HG02610 (cell line): ENCODE results near the gene EIF2A.
"Not testable (repeated sequence)": the region's sequence is repeated elsewhere in the genome, so short reads cannot be mapped to it uniquely, and the experiment has no call there.

Experiments used
- ATAC-seq: cut with Tn5 transposase; IDR thresholded peaks from one replicate; pipeline ENCODE4 v1.9.1; 2021; ENCODE audit warnings: mild to moderate bottlenecking, moderate library complexity; ENCODE audit not compliant: unreplicated experiment

Gene EIF2A

DNA sequence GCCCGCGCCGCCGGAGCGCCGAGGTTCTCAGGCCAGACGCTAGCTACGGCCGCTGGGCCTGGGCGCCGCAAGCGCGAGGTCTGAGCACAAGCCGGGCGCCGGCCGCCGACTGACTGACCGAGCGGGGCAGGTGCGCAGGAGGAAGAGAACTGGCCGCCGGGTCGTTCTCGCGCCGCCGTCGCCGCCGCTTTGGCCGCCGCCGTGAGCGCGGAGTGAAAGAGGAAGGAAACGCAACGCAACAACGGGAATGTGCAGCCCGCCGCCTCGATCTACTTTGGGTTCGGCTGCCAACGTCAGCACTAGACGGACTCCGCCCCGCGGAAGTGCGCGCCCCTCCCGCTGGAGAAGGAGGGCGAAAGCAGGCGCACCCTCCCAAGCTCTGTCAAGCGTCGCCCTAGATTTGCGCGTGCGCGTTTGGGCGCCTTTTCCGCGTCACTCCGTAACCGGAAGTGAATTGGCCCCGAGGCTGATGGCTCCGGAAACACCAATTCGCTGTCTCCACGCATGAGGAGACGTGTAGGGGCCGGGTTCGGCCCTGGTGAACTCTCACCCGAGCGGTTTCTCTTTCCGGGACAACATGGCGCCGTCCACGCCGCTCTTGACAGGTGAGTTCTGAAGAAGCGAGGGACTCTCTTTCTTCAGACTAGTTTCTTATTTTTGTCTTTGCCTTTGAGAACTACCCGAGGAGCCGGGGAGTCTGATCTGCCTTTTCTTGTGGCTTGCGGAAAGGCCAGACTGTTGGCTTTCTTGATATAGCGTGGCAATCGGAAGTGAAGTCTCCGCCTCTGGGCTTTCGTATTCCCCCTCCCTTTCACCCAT is at the start of gene EIF2A, which contains the start of gene SERP1:
Gene EIF2A (plus strand): TSS at position 562 of the 819 bp plus-strand sequence. CDS start 16 bp downstream, at position 578.
Gene SERP1 (minus strand): TSS at position 271 of the 819 bp plus-strand sequence. CDS start 361 bp downstream, outside the sequence.
- ATAC-seq = peak; percentile 92

DNA sequence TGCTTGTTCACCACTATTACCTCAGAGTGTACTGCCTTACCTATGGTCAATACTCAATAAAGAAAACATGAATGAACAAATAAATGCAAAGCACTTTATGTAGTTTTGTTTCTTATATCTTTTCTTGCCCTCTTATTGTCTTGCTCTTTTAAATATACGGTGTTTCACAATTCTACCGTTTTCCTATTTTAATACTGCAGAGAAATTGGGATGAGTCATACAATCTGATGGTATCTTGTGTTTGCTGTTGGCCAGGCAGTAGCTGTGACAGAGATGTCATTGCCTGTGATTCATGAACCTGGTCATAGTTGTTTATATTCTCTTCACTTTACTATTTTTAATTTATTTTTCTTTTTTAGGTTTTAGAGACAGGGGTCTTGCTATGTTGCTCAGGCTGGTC is 48.6 kb upstream of the EIF2A start:
- no peak for ATAC-seq

DNA sequence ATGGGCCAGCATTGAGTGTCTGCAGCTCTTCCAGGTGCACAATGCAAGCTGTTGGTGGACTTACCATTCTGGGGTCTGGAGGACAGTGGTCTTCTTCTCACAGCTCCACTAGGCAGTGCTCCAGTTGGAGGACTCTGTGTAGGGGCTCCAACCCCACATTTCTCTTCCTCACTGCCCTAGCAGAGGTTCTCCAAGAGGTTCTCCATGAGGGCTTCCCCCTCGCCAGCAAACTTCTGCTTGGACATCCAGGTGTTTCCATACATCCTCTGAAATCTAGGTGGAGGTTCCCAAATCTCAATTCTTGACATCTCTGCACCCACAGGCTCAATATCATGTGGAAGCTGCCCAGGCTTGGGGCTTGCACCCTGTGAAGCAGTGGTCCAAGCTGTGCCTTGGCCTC is 45.6 kb upstream of the EIF2A start:
- ATAC-seq = not testable (repeated sequence)

DNA sequence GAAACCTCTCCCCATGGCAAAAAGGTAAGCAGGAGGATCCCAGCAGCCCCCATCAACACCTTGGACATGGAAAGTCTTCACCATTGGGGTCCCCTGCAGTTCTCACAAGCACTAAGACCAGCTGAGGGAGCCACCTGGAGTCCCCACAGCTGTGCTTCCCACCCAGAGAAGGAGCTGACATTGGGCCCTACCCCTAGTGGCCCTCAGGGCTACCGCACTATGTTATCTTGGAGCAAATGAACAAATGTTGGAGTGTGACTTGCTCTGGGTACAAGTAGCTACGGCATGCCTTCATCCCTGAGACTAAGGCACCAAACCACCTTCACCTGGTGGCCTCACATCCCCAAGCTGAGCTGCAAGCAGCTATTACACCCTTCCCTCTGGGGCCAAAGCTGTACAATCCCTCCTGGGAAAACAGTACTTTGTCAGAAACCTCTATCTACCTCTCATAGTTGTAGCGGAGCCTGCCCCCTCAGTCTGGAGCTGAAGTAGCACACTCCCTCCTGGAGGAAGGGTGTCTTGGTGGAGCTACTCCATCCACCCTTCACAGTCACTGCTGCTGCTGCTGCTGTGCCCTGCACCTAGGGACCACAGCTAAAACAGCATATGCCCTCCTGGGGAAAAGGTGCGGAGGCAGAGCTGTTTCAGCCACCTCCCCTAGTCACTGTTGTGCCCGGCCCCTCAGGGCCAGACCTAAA is 43.0 kb upstream of the EIF2A start:
- ATAC-seq = no peak

DNA sequence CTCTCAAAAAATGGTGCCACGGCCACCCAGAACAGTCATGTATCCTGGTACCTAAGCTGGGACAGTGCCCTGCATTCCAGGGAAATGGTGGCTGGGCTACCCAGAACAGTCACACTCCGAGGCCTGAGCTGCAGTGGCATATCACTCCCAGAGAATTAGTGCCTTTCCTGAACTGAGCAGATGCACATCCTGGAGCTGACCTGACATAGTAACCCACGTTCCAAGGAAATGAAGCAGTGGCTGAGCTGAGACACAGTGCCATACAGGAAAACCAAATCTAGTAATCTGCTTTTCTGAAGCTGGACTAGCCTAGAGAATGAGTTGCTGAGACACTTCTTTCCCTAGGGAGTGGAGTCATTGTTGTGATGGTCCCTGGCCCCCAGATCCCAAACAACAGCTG is 42.1 kb upstream of the EIF2A start:
- ATAC-seq = no peak

DNA sequence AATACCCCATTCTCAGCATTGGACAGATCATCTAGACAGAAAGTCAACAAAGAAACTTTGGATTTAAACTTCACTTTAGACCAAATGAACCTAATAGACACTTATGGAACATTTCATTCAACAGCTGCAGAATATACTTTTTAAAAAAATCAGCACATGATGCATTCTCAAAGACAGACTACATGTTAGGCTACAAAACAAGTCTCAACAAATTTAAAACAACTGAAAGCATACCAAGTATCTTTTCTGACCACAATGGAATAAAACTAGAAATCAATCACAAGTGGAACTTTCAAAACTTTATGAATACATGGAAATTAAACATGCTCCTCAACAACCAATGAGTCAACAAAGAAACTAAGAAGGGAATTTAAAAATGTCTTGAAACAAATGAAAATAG is 38.2 kb upstream of the EIF2A start:
- ATAC-seq = no peak

DNA sequence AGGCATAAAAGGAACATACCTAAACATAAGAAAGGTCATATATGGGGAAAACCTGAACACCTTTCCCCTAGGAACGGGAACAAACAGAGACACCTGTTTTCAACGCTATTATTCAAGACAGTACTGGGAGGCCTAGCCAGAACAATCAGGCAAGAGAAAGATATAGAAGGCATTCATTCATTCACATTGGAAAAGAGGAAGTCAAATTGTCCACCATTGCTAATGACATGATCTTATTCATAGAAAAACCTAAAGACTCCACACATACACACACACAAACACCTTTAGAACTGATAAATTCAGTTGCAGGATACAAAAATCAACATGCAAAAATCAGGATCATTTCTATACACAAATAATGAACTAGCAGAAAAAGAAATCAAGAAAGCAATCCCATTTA is 36.8 kb upstream of the EIF2A start:
- no peak for ATAC-seq

DNA sequence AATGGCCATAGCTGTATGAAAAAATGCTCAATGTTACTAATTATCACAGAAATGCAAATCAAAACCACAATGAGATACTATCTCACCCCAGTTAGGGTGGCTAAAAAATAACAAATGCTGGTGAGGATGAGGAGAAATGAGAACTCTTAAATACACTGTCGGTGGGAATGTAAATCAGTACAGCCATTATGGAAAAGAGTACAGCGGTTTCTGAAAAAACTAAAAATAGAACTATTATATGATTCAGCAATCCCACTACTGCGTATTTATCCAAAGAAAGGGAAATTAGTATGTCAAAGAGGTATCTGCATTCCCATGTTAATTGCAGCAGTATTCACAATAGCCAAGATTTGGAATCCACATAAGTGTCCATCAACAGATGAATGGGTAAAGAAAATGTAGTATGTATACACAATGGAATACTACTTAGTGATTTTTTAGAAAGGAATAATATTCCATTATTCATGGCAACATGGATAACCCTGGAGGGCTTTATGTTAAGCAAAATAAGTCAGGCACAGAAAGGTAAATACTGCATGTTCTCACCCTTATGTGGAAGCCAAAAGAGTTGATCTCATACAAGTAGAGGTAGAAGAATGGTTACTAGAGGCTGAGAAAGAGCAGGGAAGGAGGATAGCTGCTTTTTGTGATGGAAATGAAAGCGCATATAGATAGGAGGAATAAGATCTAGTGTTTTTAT is 35.3 kb upstream of the EIF2A start:
- ATAC-seq = no peak

DNA sequence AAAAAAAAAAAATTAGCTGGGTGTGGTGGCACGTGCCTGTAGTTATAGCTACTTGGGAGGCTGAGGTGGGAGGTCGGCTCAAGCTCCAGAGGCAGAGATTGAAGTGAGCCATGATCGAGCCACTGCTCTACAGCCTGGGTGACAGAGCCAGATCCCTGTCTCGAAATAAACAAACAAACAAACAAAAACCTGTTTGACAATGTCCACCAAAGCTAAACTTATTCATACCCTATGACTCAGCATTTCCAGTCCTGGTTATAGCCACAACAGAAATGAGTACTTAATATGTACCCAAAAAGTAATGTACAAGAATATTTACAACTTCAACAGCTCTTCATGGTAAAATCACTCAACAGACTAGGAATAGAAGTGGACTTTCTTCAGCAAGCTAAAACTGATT is 31.4 kb upstream of the EIF2A start:
- ATAC-seq = no peak

DNA sequence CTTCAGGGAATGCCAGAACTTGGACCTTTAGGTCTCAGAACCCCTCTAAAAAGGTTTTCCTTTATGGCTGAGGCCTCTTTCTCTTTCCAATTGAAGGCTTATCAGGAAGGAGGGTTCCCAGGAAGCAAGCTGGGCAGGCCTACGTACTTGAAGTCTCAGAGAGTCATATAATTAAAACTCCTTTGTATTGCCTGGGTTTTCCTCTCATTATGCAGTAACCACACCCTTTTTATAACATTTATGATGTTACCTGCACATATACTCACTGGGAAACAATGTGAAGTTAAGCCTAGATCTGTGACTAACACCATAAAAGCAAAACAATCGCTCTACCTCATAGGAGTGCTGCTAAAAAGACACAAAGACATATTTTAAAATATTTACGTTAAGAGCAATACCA is 27.6 kb upstream of the EIF2A start:
- ATAC-seq = no peak

DNA sequence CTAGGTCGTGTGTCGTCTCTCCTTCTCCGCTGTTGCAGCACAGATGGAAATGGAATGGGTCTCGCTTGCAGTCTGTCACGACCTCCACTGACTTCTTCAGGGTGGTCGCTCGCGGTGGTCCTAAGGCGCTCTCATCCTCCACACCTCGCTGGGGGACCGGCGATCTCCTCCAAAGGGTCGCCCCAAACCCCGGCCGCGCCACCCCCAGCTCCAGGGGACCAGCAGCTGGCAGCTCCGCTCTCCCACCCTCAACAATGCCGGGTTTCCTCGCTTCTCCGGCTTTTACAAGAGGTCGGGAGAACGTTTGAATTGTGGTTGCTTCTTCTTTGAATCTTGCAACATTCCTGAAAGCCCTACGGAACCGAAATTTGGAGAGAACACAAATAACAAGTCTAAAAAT is 26.2 kb upstream of the EIF2A start:
- ATAC-seq = no peak

DNA sequence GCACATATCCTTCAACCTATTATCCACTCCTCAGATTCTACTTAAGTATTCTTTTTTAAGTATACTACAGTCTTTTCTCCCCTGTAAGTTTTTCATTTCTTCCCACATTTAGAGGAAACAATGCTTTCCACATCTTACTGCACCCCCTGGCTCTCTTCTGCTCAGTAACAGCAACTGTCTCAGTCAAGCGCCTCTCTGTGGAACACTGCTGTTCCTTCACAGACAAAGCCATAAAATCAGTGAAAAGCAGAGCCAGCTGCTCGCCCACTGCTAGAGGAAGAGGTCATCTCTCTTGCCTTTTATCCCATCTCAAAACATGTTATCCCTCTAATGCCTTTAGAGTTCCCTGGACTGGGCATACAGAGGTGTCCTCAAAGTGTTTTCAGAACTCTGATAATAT is 25.1 kb upstream of the EIF2A start:
- ATAC-seq = no peak

DNA sequence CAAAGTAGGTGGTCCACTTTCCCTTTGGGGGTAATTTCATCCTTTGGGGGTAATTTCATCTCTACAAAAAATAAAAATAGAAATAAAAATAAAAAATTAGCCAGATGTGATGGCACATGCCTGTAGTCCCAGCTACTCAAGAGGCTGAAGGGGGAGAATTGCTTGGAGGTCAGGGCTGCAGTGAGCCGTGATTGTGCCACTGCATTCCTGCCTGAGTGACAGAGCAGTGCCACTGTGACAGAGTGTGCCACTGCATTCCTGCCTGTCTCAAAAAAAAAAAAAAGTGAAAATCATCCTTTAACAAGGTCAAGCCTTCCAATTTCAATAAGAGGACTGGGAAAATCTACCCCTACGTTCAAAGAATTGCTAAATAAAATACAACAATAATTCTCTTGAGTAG is 23.0 kb upstream of the EIF2A start:
- no peak for ATAC-seq

DNA sequence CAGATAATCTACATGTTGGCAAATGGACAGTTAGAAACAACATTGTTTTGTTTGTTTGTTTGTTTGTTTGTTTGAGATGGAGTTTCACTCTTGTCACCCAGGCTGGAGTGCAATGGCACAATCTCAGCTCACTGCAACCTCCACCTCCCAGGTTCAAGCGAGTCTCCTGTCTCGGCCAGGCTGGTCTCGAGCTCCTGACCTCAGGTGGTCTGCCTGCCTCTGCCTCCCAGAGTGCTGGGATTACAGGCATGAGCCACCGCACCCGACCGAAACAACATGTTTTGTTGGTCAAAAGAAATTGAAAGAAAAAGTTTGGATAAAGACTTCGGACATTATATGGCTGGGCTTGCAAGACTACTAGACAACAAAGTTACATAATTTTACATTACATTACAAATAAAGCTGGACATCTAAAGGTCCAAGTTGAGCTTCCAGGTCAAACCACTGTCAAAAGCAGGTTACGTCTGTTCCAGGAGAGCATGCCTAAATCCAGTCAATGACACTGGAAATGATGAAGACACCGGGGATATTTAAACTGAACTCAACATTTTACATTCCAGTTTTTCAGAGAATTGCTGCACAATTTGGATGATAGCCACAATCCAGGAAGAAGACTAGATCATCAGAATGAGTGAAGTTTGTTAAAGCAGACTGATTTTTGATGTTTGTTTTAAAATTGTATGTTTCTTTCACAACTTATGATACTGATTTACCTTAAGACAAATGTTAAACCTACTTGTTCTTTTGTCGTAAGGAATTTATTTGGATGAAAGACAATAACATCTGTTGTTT is 18.9 kb upstream of the EIF2A start:
- ATAC-seq = no peak

DNA sequence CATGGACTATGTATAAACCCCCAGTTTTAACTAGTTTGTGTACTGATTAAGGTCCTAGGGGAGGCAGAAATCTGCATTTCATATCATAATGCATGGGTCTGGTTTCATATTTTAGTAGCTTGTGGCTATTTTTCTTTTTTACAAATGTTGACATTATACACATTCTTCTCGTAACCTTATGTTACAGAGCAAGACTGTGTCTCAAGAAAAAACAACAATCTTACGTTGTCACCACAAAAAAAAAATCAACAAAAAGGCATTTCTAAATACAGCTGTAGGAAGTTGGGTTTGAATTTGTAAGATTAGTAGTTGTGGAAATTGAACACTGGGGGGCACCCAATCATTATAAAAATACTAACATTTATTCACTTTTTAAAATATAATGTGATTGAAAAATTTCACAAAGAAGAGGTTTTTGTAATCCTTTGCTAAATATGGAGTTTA is 18.2 kb upstream of the EIF2A start:
- ATAC-seq = no peak

DNA sequence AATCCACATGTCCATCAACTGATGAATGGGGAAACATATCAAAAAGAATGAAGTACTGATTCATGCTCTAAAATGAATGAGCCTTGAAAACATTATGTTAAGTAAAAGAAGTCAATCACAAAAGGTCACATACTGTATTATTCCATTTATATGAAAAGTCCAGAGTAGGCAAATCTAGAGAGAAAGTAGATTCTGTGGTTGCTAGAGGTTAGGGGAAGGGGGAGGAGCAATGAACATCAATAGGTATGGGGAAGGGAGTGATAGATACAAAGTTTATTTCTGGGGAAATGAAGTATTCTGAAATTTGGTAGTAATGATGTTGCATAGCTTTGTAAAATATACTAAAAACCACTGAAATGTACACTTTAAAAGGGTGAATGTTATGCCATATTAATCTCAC is 14.8 kb upstream of the EIF2A start:
- no peak for ATAC-seq

DNA sequence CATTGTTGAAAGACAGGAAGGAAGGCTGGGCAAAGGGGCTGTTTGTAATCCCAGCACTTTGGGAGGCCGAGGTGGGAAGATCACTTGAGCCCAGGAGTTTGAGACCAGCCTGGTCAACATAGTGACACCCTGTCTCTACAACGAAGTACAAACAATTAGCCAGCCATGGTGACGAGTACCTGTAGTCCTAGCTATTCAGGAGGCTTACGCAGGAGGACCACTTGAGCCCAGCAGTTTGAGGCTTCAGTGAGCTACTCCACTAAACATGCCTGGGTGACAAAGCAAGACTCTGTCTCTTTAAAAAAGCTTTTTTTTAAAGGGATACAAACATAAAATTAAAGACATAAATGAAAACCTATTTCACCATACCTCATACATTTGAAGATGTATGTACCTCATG is 11.4 kb upstream of the EIF2A start:
- no peak for ATAC-seq

DNA sequence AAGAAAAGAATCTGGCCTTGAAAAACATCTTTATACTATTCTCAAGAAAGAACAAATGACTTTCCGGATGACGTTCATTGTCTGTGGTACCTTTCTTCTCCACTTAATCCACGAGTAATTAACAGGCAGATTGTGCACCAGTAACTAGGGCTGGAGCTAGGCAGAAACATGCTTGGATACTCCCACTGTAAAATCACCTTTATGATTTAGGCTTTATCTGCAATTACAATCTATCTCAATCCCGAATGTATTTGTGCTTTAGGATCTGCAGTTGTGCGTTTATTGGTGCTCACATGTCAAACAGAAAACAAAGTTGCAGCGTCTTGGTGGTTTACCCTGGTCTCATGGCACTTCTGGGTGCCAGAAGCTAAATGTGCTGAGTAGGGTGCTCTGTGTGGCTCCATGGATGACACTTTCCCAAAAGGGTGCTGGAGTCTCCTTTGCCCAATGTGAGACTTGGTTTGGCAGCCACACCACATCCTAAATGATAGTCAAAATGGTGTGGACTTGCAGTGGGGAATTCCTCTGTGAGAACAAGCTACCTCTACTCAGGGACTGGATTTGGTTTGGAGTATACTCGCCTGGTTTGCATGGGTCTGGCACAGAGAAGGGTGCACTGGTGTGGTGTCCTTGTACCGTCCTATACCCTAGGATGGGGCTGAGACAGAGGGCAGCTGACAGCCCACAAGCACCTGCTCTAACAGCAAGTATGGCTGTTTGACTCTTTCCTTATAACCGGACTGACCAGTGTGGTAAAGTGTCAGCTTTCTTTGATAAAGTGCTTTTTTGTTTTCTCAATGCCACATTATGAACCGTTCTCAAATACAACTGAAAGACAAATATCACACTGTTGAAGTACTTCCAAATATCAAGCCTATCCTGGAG is 8.0 kb upstream of the EIF2A start:
- no peak for ATAC-seq

DNA sequence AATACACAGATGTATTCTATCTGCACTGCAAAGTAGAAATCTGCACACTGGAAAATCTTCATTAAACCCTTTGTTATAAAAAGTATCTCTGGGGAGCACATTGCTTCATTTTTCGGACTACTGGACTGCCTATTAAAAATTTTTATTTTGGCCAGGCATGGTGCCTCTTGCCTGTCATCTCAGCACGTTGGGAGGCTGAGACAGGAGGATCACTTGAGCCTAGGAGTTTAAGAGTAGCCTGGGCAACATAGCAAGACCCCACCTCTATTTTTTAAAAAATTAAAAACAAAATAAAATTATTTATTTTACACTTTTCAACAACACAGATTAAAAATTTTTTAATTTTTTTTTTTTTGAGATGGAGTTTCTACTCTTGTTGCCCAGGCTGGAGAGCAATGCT is 6.3 kb upstream of the EIF2A start:
- ATAC-seq = no peak

DNA sequence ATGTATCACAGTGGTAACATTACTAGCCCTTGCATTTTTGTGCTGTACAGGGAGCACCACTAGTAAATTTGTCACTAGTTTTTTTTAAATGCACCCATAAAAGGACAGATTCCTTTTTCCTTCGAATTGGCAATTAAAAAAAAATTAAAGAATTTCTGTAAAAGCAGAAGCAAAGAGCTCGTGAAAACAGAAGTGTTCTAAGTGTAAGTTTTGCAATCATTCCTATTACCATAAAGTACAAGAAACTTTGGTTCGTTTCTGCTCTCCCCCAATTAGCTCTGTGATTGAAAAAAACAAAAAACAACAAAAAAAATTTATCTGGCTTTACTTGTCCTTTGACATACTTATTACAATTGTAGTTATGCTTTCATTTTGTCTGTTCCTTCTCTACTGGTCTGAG is 5.6 kb upstream of the EIF2A start:
- no peak for ATAC-seq
